Measurements from ENCODE around the gene GLP1R.
"Not testable (repeated sequence)": the region's sequence is repeated elsewhere in the genome, so short reads cannot be mapped to it uniquely, and the experiment has no call there.

GLP1R gene

GRCh38 chr6:39111280-39111679 is 62.7 kb downstream of the GLP1R start:
- DNase-seq (ENCODE audit: low read depth): no peak

DNA sequence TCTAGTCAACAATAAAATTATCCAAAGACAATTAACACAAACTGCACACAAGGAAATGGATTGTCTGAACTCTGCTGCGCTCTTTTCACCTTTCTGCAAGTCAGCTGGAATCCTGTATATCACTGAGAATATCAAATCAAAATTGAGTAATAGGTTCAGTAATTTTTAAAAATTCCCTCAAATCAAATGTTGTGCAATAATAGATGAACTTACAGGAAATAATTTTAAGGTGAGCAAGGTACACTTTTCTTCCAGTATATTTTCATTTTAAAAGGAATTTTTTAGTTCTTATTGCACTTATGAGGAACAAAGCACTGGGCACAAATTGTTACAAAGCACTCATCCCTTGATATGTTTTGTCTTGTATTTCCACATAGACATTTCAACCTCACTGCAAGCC is 65.2 kb downstream of the GLP1R start:
- Histone ChIP-seq H3K9ac (ENCODE audit: low read length) (peak overlapping the region; percentile 92), H3K4me3 (ENCODE audit: low read length) (peak overlapping the region; percentile 85), H3K9me3 (ENCODE audit: control insufficient read depth, low read length) (no peaks in the 10 kb centered on the region), H3K27me3 (replicated peaks; ENCODE audit: control insufficient read depth, insufficient read depth, low read length) (no peaks in the 10 kb centered on the region), H3K36me3 (ENCODE audit: control insufficient read depth, insufficient read depth, low read length, severe bottlenecking) (peaks cover 20% of the 10 kb centered on the region), H3K4me1 (ENCODE audit: control insufficient read depth, insufficient read depth, low read length) (peaks cover 18% of the 10 kb centered on the region)
- DNase-seq (ENCODE audit: low read depth): no peak

More at GRCh38 chr6:39111280-39111679, 62.7 kb downstream of the GLP1R start:
- Histone ChIP-seq H3K27me3 (replicated peaks; ENCODE audit: control insufficient read depth, insufficient read depth, low read length) (no peaks in the 10 kb centered on the region), H3K9ac (ENCODE audit: low read length) (no peak overlapping the region), H3K4me3 (ENCODE audit: low read length) (no peak overlapping the region), H3K36me3 (ENCODE audit: control insufficient read depth, insufficient read depth, low read length, severe bottlenecking) (peaks cover 24% of the 10 kb centered on the region), H3K4me1 (ENCODE audit: control insufficient read depth, insufficient read depth, low read length) (peaks cover 18% of the 10 kb centered on the region), H3K9me3 (ENCODE audit: control insufficient read depth, low read length) (no peaks in the 10 kb centered on the region)

GRCh38 chr6:39114388-39114703 is 65.8 kb downstream of the GLP1R start:
- no peak for DNase-seq (ENCODE audit: low read depth)
- peak overlapping the region; percentile 85 for H3K4me3 ChIP-seq (ENCODE audit: low read length)

GRCh38 chr6:39114704-39115599 is 66.4 kb downstream of the GLP1R start, which contains the start of gene SAYSD1:
Gene SAYSD1, minus strand, starts transcription at chr6:39115186. Its CDS starts 97 bp downstream, at chr6:39115089.
- H3K4me3 ChIP-seq (ENCODE audit: low read length): peak within 1 kb of the TSS; percentile 85
- H3K27me3 ChIP-seq (replicated peaks; ENCODE audit: control insufficient read depth, insufficient read depth, low read length): no peaks in the 10 kb centered on the region
- peak; percentile 97 for DNase-seq (ENCODE audit: low read depth)
- peaks cover 8% of the 10 kb centered on the region for H3K36me3 ChIP-seq (ENCODE audit: control insufficient read depth, insufficient read depth, low read length, severe bottlenecking)
- H3K9me3 ChIP-seq (ENCODE audit: control insufficient read depth, low read length): no peaks in the 10 kb centered on the region
- H3K9ac ChIP-seq (ENCODE audit: low read length): peak within 1 kb of the TSS; percentile 92
- H3K4me1 ChIP-seq (ENCODE audit: control insufficient read depth, insufficient read depth, low read length): peaks cover 18% of the 10 kb centered on the region

More at GRCh38 chr6:39114388-39114703, 65.8 kb downstream of the GLP1R start:
- Histone ChIP-seq H3K9ac (ENCODE audit: low read length) (peak overlapping the region; percentile 92), H3K36me3 (ENCODE audit: control insufficient read depth, insufficient read depth, low read length, severe bottlenecking) (peaks cover 14% of the 10 kb centered on the region), H3K27me3 (replicated peaks; ENCODE audit: control insufficient read depth, insufficient read depth, low read length) (no peaks in the 10 kb centered on the region), H3K9me3 (ENCODE audit: control insufficient read depth, low read length) (no peaks in the 10 kb centered on the region), H3K4me1 (ENCODE audit: control insufficient read depth, insufficient read depth, low read length) (peaks cover 18% of the 10 kb centered on the region)

DNA sequence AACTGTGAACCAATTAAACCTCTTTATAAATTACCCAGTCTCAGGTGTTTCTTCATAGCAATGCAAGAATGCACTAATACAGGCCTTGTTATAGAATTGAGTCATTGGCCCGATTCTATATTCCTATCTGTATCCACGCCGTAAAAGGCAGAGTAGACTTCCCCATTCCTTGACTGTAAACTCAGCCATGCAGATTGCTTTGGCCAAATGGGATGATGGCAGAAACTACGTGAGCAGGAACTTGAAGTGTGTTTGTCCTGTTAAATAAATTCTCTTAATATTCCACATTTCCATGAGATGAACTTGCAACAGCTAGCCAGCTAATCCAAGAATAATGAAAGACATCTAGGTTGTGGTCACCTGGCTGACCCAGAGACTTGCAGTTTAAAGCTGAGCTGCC is 70.3 kb downstream of the GLP1R start:
- Histone ChIP-seq H3K9me3 (ENCODE audit: control insufficient read depth, low read length) (no peaks in the 10 kb centered on the region), H3K27me3 (replicated peaks; ENCODE audit: control insufficient read depth, insufficient read depth, low read length) (no peaks in the 10 kb centered on the region), H3K4me3 (ENCODE audit: low read length) (no peak overlapping the region), H3K9ac (ENCODE audit: low read length) (no peak overlapping the region), H3K36me3 (ENCODE audit: control insufficient read depth, insufficient read depth, low read length, severe bottlenecking) (no peaks in the 10 kb centered on the region), H3K4me1 (ENCODE audit: control insufficient read depth, insufficient read depth, low read length) (peaks cover 11% of the 10 kb centered on the region)
- DNase-seq (ENCODE audit: low read depth): no peak

DNA sequence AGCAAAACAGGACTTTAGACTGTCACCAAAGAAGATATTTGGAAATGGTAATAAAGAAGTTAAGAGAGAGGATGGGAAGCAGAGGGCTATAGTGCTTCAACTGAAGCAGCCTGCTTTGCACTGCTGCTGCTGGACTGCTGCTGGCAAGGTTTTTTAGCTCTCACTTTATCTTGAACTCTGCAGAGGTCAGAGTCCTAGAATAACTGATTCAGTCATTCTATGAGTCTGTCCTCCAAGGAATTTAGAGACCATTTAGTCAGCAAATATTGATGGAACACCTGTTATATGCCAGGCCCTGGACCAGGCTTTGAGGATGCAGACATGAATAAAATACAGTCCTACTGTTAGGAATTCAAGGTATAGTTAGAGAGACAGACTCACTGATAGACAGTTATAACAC is 75.5 kb downstream of the GLP1R start:
- Histone ChIP-seq H3K4me1 (ENCODE audit: control insufficient read depth, insufficient read depth, low read length) (peaks cover 18% of the 10 kb centered on the region), H3K36me3 (ENCODE audit: control insufficient read depth, insufficient read depth, low read length, severe bottlenecking) (no peaks in the 10 kb centered on the region), H3K4me3 (ENCODE audit: low read length) (no peak overlapping the region), H3K9ac (ENCODE audit: low read length) (no peak overlapping the region), H3K27me3 (replicated peaks; ENCODE audit: control insufficient read depth, insufficient read depth, low read length) (no peaks in the 10 kb centered on the region), H3K9me3 (ENCODE audit: control insufficient read depth, low read length) (no peaks in the 10 kb centered on the region)
- no peak for DNase-seq (ENCODE audit: low read depth)

DNA sequence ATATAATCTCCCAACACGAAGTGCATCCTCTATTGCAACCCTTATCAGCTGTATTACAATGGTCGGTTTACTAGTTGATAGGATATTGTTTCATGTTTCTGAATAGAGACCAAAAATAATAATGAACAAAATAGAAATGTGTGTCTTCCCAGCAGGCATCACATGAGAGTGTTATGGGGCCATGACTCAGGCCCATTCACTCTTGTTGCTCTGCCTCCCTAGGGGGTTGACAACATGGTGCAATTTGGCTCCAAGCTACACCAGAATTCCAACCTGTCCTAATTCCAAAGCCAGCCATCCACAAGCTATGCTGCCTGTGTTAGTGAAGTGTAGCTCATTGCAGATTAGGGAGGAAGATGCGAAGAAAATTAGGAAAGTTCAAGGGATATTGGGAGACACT is 79.5 kb downstream of the GLP1R start:
- Histone ChIP-seq H3K4me3 (ENCODE audit: low read length) (no peak overlapping the region), H3K9me3 (ENCODE audit: control insufficient read depth, low read length) (no peaks in the 10 kb centered on the region)

DNA sequence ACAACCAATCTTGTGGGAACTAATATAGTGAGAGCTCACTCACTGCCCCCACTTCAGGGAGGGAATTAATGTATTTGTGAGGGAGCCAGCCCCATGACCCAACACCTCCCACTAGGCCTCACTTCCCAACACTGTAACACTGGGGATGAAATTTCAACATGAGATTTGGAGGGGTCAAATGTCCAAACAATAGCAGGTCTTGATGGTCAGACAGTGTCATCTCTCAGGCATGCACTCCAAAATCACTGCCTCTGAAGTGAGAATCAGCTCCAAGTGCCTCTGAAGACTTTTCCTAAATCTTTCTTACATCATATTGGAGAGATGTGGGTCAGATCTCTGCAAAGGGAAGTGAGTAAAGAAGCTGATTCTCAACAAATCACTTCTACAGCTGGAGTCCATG is 80.3 kb downstream of the GLP1R start:
- no peaks in the 10 kb centered on the region for H3K9me3 ChIP-seq (ENCODE audit: control insufficient read depth, low read length)
- DNase-seq (ENCODE audit: low read depth): no peak
- H3K4me1 ChIP-seq (ENCODE audit: control insufficient read depth, insufficient read depth, low read length): peaks cover 39% of the 10 kb centered on the region
- no peak overlapping the region for H3K4me3 ChIP-seq (ENCODE audit: low read length)
- no peaks in the 10 kb centered on the region for H3K27me3 ChIP-seq (replicated peaks; ENCODE audit: control insufficient read depth, insufficient read depth, low read length)
- H3K9ac ChIP-seq (ENCODE audit: low read length): no peak overlapping the region
- H3K36me3 ChIP-seq (ENCODE audit: control insufficient read depth, insufficient read depth, low read length, severe bottlenecking): no peaks in the 10 kb centered on the region

More for the DNA sequence above, 79.5 kb downstream of the GLP1R start:
- peaks cover 39% of the 10 kb centered on the region for H3K4me1 ChIP-seq (ENCODE audit: control insufficient read depth, insufficient read depth, low read length)
- DNase-seq (ENCODE audit: low read depth): no peak
- H3K27me3 ChIP-seq (replicated peaks; ENCODE audit: control insufficient read depth, insufficient read depth, low read length): no peaks in the 10 kb centered on the region
- H3K36me3 ChIP-seq (ENCODE audit: control insufficient read depth, insufficient read depth, low read length, severe bottlenecking): no peaks in the 10 kb centered on the region
- no peak overlapping the region for H3K9ac ChIP-seq (ENCODE audit: low read length)

GRCh38 chr6:39130691-39131090 is 82.1 kb downstream of the GLP1R start:
- Histone ChIP-seq H3K4me3 (ENCODE audit: low read length) (no peak overlapping the region), H3K27me3 (replicated peaks; ENCODE audit: control insufficient read depth, insufficient read depth, low read length) (no peaks in the 10 kb centered on the region), H3K9ac (ENCODE audit: low read length) (no peak overlapping the region), H3K36me3 (ENCODE audit: control insufficient read depth, insufficient read depth, low read length, severe bottlenecking) (no peaks in the 10 kb centered on the region), H3K4me1 (ENCODE audit: control insufficient read depth, insufficient read depth, low read length) (peaks cover 39% of the 10 kb centered on the region), H3K9me3 (ENCODE audit: control insufficient read depth, low read length) (no peaks in the 10 kb centered on the region)
- no peak for DNase-seq (ENCODE audit: low read depth)

DNA sequence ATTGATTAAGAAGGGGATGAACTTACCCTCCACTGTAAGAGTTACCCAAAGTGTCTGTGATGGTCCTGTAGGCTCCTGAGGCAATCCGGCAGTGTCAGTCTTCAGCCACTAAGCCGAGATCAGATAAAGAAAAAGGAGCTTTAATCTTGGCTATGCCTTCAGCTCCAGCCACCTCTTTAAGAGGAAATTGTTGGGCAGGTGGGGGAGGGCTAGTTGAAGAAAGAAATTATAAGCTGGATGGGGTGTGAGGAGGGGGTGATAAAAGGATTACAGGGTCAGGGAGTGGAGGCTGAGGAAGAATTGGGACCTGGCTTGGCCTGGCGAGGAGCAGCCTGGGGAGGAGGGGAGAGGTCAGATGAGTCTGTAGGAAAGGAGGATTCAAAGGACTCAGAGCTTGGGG is 86.2 kb downstream of the GLP1R start:
- H3K9me3 ChIP-seq (ENCODE audit: control insufficient read depth, low read length): peaks cover 21% of the 10 kb centered on the region
- peaks cover 14% of the 10 kb centered on the region for H3K4me1 ChIP-seq (ENCODE audit: control insufficient read depth, insufficient read depth, low read length)
- H3K9ac ChIP-seq (ENCODE audit: low read length); H3K36me3 ChIP-seq (ENCODE audit: control insufficient read depth, insufficient read depth, low read length, severe bottlenecking); DNase-seq (ENCODE audit: low read depth); H3K4me3 ChIP-seq (ENCODE audit: low read length); H3K27me3 ChIP-seq (replicated peaks; ENCODE audit: control insufficient read depth, insufficient read depth, low read length): not testable (repeated sequence)

DNA sequence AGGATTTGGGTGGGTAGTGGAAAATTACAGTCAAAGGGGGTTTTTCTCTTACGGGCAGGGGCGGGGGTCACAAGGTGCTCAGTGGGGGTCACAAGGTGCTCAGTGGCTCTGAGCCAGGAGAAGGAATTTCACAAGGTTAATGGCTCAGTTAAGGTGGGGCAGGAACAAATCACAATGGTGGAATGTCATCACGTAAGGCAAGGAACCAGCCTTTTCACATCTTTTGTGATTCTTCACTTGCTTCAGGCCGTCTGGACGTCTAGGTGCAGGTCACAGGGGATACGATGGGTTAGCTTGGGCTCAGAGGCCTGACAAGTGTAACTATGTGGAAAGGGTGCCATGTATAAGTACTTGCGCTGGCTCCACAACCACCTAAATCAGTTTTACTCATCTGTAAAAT is 87.6 kb downstream of the GLP1R start:
- H3K9ac ChIP-seq (ENCODE audit: low read length); H3K36me3 ChIP-seq (ENCODE audit: control insufficient read depth, insufficient read depth, low read length, severe bottlenecking); H3K4me1 ChIP-seq (ENCODE audit: control insufficient read depth, insufficient read depth, low read length); H3K4me3 ChIP-seq (ENCODE audit: low read length); DNase-seq (ENCODE audit: low read depth): not testable (repeated sequence)
- Histone ChIP-seq H3K9me3 (ENCODE audit: control insufficient read depth, low read length) (peaks cover 27% of the 10 kb centered on the region), H3K27me3 (replicated peaks; ENCODE audit: control insufficient read depth, insufficient read depth, low read length) (peaks cover 12% of the 10 kb centered on the region)

All from adipocyte (in vitro differentiated cells).